Ovary (tissue), 9 donors: ENCODE measurements around the gene SPAST. TPM values are rescaled to one million over a fixed set of nuclear protein-coding genes. Genes with fewer than 3 reads are reported as not detected.
"Not testable (repeated sequence)": the region's sequence is repeated elsewhere in the genome, so short reads cannot be mapped to it uniquely, and the experiment has no call there.

Experiments
- DNase-seq, 5 donors: peaks; one replicate each; pipeline ENCODE4 v3.0.0-alpha.2; 2019 to 2020
- H3K27ac ChIP-seq, 2 donors: fragments of 200-600 bp; one replicate each; pipeline versions ENCODE4 v1.5.1 to v1.8.0; 2019 to 2022
- H3K27me3 ChIP-seq: fragments of 200-600 bp; one replicate; pipeline ENCODE4 v1.8.0; 2022
- H3K36me3 ChIP-seq: fragments of 200-600 bp; sonication (generic); one replicate; pipeline ENCODE4 v1.5.1; 2019
- H3K4me1 ChIP-seq: one replicate; pipeline ENCODE4 v1.8.1; 2013; ENCODE audit warnings: mild to moderate bottlenecking, moderate library complexity; ENCODE audit not compliant: insufficient read depth
- H3K4me3 ChIP-seq: fragments of 200-600 bp; sonication (generic); one replicate; pipeline ENCODE4 v1.5.1; 2017
- H3K9me3 ChIP-seq, 2 donors: fragments of 200-600 bp in 1 of 2; sonication (generic) in 1 of 2; one replicate each; pipeline versions ENCODE4 v1.5.1 to v1.8.1; 2013 to 2019; ENCODE audit warnings: mild to moderate bottlenecking in 1 of 2, moderate library complexity in 1 of 2
- CTCF ChIP-seq, 3 donors: fragments of 450-650 bp in 2 of 3; fragments of 200-600 bp in 1 of 3; IDR thresholded peaks; one replicate each; pipeline versions ENCODE4 v1.5.1 to v1.8.0; 2016 to 2022; ENCODE audit warnings: antibody characterized with exemption in 3 of 3, mild to moderate bottlenecking in 1 of 3
- EP300 ChIP-seq: sonication (generic); formaldehyde crosslinking; IDR thresholded peaks from one replicate; pipeline ENCODE4 v1.6.1; 2017; ENCODE audit warnings: antibody characterized with exemption
- POLR2A ChIP-seq: fragments of 450-650 bp; IDR thresholded peaks from one replicate; pipeline ENCODE4 v1.6.1; 2017; ENCODE audit warnings: antibody characterized with exemption, mild to moderate bottlenecking, moderate library complexity
- WGBS, 3 donors: extraction: QIAGEN DNeasy Blood & Tissue Kit in 1 of 3; methylation state at CpG; one replicate each; pipeline versions ENCODE4 v1.1.5 to v1.1.7; 2013 to 2017; 5-methylcytosine and 5-hydroxymethylcytosine counted together
- intact Hi-C, 4 donors: fragments of 100-400 bp; cut with DNase I; formaldehyde crosslinking; loops; one replicate each; pipeline versions ENCODE4 v1.11.0 to v1.15.1; 2022 to 2023
- polyA plus RNA-seq, 2 donors: library from polyadenylated mRNA; stranded (reverse); fragments of 200-250 nt in 1 of 2; fragments of 350-450 nt in 1 of 2; fragmentation: Illumina TruSeq in 1 of 2; extraction: RNeasy Lipid Tissue Mini Kit (QIAGEN cat#74804) in 1 of 2; gene quantifications; one replicate each; pipeline ENCODE4 v1.2.3, GENCODE V29; 2013 to 2014
- total RNA-seq, 7 donors: library from RNA; depleted of rRNA in 2 of 7; stranded (reverse); fragments of >200 nt in 2 of 7; fragmentation: NEBNext Ultra II Directional in 3 of 7; extraction: Animal tissue kit (Norgen Biotek cat#: 25700) in 3 of 7; gene quantifications; one replicate each; pipeline versions ENCODE4 v1.1.0 to v1.2.4, GENCODE V29; 2016 to 2023
- donor health status: DM: no; HTN: no; CAD: no; lungs with moderate emphysema.
- donor health status: DM: no; HTN: no; CAD: no.
- donor health status: Bipolar disorder and iron deficiency.
- donor health status: DM: yes; HTN: yes; CAD: no.
- donor health status: DM: no; HTN: no; CAD: no.
- donor health status: DM: yes; HTN: yes; CAD: no.

Gene SPAST
- total and polyA plus RNA-seq, 9 donors = 6.5 to 21.6 (median 18.3) TPM

GRCh38 chr2:32136097-32136496 lies 72.7 kb downstream of the SPAST start:
- DNase-seq = no peak
- Histone ChIP-seq H3K27me3 (no peaks in the 10 kb centered on the region), H3K4me3 (no peak overlapping the region), H3K36me3 (no peaks in the 10 kb centered on the region), H3K27ac (no peak overlapping the region), H3K9me3 (no peaks in the 10 kb centered on the region), H3K4me1 (no peaks in the 10 kb centered on the region)
- 76 to 82% (median 76%) methylated on average over 4 of the region's 4 CpGs for WGBS, 3 donors
- no peak for TF ChIP-seq EP300
- no peak for TF ChIP-seq CTCF (IDR thresholded peaks at IDR 0.05)
- no peak for TF ChIP-seq POLR2A
- intact Hi-C loops = no loop called here

GRCh38 chr2:32151544-32151943 lies 88.2 kb downstream of the SPAST start:
- intact Hi-C loops, H3K27ac ChIP-seq, H3K9me3 ChIP-seq, H3K4me3 ChIP-seq, DNase-seq, H3K27me3 ChIP-seq, H3K4me1 ChIP-seq, H3K36me3 ChIP-seq: not testable (repeated sequence)
- 95 to 98% (median 98%) methylated on average over 14 of the region's 14 CpGs for WGBS, 3 donors

GRCh38 chr2:32159678-32160077 lies 96.3 kb downstream of the SPAST start:
- Histone ChIP-seq H3K4me1 (peaks cover 2% of the 10 kb centered on the region), H3K27ac (no peak overlapping the region), H3K27me3 (no peaks in the 10 kb centered on the region), H3K9me3 (no peaks in the 10 kb centered on the region), H3K4me3 (no peak overlapping the region), H3K36me3 (no peaks in the 10 kb centered on the region)
- intact Hi-C loops = no loop called here
- DNase-seq = no peak
- 95 to 98% (median 95%) methylated on average over 2 of the region's 2 CpGs for WGBS, 3 donors
- TF ChIP-seq EP300 = no peak
- no peak for TF ChIP-seq POLR2A
- TF ChIP-seq CTCF (IDR thresholded peaks at IDR 0.05) = no peak

DNA sequence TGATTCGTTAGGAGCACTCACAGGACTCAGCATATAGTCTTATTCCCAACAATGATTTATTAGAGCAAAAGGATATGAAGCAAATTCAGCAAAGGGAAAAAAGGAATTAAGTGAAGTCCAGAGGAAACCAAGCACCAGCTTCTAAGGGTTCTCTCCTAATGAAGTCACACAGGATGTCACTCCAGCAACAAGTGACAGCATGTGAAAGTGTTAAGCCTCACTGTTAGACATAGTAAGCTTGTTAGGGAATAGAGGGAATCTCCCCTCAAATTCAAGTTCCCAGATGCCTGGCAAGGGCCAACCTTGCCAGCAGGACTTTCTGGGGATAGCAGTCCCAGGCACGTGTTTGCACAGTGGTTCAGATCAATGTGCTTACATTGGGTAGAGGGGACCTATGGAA lies 97.9 kb downstream of the SPAST start:
- no peak for TF ChIP-seq CTCF (IDR thresholded peaks at IDR 0.05)
- no peak for TF ChIP-seq POLR2A
- TF ChIP-seq EP300 = no peak
- Histone ChIP-seq H3K27ac (no peak overlapping the region), H3K36me3 (no peaks in the 10 kb centered on the region), H3K9me3 (no peaks in the 10 kb centered on the region), H3K27me3 (no peaks in the 10 kb centered on the region), H3K4me1 (peaks cover 3% of the 10 kb centered on the region), H3K4me3 (no peak overlapping the region)
- WGBS, 3 donors = 43 to 50% (median 44%) methylated on average over 2 of the region's 2 CpGs
- intact Hi-C loops = no loop called here
- DNase-seq = no peak

DNA sequence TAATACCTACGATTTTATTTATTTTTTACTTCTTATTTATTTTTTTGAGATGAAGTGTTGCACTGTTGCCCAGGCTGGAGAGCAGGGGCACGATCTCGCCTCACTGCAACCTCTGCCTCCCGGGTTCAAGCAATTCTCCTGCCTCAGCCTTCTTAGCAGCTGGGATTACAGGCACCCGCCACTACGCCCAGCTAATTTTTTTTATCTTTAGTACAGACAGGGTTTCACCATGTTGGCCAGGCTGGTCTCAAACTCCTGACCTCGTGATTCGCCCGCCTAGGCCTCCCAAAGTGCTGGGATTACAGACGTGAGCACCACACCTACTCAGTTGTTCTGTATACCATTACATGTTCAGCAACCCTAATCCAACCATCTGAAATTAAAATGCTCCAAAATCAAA lies 100.9 kb downstream of the SPAST start:
- H3K4me3 ChIP-seq, H3K4me1 ChIP-seq, intact Hi-C loops, DNase-seq, H3K27me3 ChIP-seq, H3K36me3 ChIP-seq, H3K9me3 ChIP-seq, H3K27ac ChIP-seq: not testable (repeated sequence)
- 84 to 90% (median 86%) methylated on average over 10 of the region's 10 CpGs for WGBS, 3 donors

GRCh38 chr2:32165027-32165347 lies 101.6 kb downstream of the SPAST start:
- WGBS, 3 donors = 5 to 7% (median 6%) methylated on average over 13 of the region's 13 CpGs
- Histone ChIP-seq H3K4me3 (peak overlapping the region; percentile 85), H3K27ac (peak overlapping the region; percentile 27 to 43)
- H3K27me3 ChIP-seq, H3K4me1 ChIP-seq, H3K9me3 ChIP-seq, intact Hi-C loops, DNase-seq, H3K36me3 ChIP-seq: not testable (repeated sequence)
